Measurements from ENCODE around the gene ABLIM1. TPM values are rescaled to one million over a fixed set of nuclear protein-coding genes. Genes with fewer than 3 reads are reported as not detected.

The ABLIM1 gene
- total RNA-seq, 1 experiment from 2014 or later, result 274 TPM

DNA sequence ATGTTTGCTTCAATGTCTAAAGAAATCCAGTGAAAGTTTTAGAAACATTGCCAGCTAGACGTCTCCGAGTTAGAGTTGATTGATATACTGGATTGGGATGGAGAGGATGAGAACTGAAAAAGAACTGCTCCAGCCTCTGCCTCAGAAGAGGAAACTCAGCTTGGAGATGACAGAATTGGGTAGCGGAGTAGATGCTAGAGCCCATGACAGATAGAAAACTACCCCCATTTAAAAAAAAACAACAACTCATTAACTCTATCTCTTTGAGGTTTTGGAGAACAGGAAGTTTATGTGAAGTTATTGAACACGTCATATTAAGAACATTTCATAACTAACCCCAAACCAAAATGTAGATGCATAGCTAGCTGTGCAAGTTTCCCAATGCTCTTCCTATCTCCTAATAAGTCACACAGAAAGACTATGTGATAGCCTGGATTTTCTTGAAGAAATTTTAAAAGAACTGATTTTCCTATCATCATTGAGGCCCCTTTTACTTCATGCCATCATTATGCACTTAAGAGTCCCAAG, 225.4 kb downstream of the ABLIM1 start:
- Histone ChIP-seq H3K27me3 (ENCODE audit: control insufficient read depth, insufficient read depth, low read length) (no peaks in the 10 kb centered on the region), H3K27ac (ENCODE audit: low read length) (no peak overlapping the region), H3K36me3 (ENCODE audit: control insufficient read depth, insufficient read depth, low read length) (peaks cover 10% of the 10 kb centered on the region; the same call in 1 of the 2 replicates), H3K4me3 (ENCODE audit: low read depth in 2 of 2, low read length in 2 of 2) (no peak overlapping the region), H3K9me3 (ENCODE audit: control insufficient read depth, insufficient read depth, low read depth, low read length) (no peaks in the 10 kb centered on the region), H3K4me1 (ENCODE audit: control insufficient read depth, insufficient read depth, low read length) (peaks cover 20% of the 10 kb centered on the region)
- ATAC-seq (no peak), DNase-seq (ENCODE audit: low read depth, low spot score) (no peak)
- no TSS peak for BruUV-seq (replicated peaks)
- intact Hi-C loops (cut with micrococcal nuclease; ENCODE audit: unreplicated experiment), result no loop called here
- in situ Hi-C loops (cut with HindIII; ENCODE audit: low pct_unique_long_range_greater_than_20kb, low sequenced_read_pairs), result no loop called here
- CTCF ChIA-PET, result interaction anchor here (0.6 kb wide), 1 partner anchor 193 kb away, joined by 7 read pairs; no protein-coding TSS in a partner anchor
- POLR2A ChIA-PET, result no interaction called here
- no peak for TF ChIP-seq SIN3A (IDR thresholded peaks at IDR 0.05; ENCODE audit: borderline replicate concordance, insufficient read depth, low read depth, low read length)
- TF ChIP-seq, protein P1, sequence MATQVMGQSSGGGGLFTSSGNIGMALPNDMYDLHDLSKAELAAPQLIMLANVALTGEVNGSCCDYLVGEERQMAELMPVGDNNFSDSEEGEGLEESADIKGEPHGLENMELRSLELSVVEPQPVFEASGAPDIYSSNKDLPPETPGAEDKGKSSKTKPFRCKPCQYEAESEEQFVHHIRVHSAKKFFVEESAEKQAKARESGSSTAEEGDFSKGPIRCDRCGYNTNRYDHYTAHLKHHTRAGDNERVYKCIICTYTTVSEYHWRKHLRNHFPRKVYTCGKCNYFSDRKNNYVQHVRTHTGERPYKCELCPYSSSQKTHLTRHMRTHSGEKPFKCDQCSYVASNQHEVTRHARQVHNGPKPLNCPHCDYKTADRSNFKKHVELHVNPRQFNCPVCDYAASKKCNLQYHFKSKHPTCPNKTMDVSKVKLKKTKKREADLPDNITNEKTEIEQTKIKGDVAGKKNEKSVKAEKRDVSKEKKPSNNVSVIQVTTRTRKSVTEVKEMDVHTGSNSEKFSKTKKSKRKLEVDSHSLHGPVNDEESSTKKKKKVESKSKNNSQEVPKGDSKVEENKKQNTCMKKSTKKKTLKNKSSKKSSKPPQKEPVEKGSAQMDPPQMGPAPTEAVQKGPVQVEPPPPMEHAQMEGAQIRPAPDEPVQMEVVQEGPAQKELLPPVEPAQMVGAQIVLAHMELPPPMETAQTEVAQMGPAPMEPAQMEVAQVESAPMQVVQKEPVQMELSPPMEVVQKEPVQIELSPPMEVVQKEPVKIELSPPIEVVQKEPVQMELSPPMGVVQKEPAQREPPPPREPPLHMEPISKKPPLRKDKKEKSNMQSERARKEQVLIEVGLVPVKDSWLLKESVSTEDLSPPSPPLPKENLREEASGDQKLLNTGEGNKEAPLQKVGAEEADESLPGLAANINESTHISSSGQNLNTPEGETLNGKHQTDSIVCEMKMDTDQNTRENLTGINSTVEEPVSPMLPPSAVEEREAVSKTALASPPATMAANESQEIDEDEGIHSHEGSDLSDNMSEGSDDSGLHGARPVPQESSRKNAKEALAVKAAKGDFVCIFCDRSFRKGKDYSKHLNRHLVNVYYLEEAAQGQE (IDR thresholded peaks at IDR 0.05; ENCODE audit: insufficient read depth in 1 of 2, low read depth in 2 of 2, low read length in 1 of 2), result no peak
- TF ChIP-seq TCF7L2 (IDR thresholded peaks at IDR 0.05; ENCODE audit: low read depth, low read length), result no peak
- TF ChIP-seq, protein P2, sequence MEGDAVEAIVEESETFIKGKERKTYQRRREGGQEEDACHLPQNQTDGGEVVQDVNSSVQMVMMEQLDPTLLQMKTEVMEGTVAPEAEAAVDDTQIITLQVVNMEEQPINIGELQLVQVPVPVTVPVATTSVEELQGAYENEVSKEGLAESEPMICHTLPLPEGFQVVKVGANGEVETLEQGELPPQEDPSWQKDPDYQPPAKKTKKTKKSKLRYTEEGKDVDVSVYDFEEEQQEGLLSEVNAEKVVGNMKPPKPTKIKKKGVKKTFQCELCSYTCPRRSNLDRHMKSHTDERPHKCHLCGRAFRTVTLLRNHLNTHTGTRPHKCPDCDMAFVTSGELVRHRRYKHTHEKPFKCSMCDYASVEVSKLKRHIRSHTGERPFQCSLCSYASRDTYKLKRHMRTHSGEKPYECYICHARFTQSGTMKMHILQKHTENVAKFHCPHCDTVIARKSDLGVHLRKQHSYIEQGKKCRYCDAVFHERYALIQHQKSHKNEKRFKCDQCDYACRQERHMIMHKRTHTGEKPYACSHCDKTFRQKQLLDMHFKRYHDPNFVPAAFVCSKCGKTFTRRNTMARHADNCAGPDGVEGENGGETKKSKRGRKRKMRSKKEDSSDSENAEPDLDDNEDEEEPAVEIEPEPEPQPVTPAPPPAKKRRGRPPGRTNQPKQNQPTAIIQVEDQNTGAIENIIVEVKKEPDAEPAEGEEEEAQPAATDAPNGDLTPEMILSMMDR (IDR thresholded peaks at IDR 0.05), result no peak
- TF ChIP-seq POLR2AphosphoS5 (IDR thresholded peaks at IDR 0.05; ENCODE audit: low read depth, low read length), result no peak

DNA sequence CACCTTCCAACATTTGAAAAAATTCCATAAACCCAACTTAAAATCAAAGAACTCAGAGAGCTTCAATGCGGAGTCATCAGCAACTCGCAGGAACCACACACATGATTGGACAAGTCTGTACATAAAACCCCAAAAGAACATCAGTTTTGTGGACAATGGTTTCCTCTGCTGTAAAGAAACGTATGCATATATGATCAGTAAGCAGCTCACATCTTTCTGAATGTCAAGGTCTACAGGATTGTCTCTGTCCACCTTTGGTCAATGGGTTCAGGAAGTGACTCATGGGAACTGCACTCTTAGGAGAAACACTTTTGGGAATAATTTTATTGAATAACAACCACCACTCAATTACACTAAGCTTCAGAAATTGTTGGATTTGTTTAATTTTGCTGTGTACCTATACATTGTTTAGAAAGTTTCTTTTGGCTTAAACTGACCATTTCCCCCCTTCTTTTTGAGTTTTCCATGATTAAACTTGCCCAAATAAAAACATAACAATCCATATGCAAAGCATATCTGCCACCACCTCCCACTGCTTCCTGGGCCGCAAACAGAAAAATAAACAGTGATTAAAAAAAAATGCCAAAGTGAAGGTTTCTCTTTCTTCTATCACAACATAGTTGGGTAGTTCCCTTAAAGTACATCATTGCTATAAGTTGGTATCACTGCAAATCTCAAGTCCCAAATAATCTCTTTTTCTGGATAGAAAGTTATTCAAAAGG, 226.5 kb downstream of the ABLIM1 start:
- H3K9me3 ChIP-seq (ENCODE audit: control insufficient read depth, insufficient read depth, low read depth, low read length), result no peaks in the 10 kb centered on the region
- TF ChIP-seq SIN3A (IDR thresholded peaks at IDR 0.05; ENCODE audit: borderline replicate concordance, insufficient read depth, low read depth, low read length) (no peak), TCF7L2 (IDR thresholded peaks at IDR 0.05; ENCODE audit: low read depth, low read length) (no peak), POLR2AphosphoS5 (IDR thresholded peaks at IDR 0.05; ENCODE audit: low read depth, low read length) (no peak)
- TF ChIP-seq, protein P1 (IDR thresholded peaks at IDR 0.05; ENCODE audit: insufficient read depth in 1 of 2, low read depth in 2 of 2, low read length in 1 of 2), result no peak
- TF ChIP-seq, protein P2 (IDR thresholded peaks at IDR 0.05), result no peak
- H3K27me3 ChIP-seq (ENCODE audit: control insufficient read depth, insufficient read depth, low read length), result no peaks in the 10 kb centered on the region
- no peak overlapping the region for H3K27ac ChIP-seq (ENCODE audit: low read length)
- DNase-seq (ENCODE audit: low read depth, low spot score), result no peak
- H3K4me3 ChIP-seq (ENCODE audit: low read depth in 2 of 2, low read length in 2 of 2), result no peak overlapping the region
- ChIA-PET CTCF (no interaction called here), POLR2A (no interaction called here)
- intact Hi-C loops (cut with micrococcal nuclease; ENCODE audit: unreplicated experiment) (no loop called here), in situ Hi-C loops (cut with HindIII; ENCODE audit: low pct_unique_long_range_greater_than_20kb, low sequenced_read_pairs) (no loop called here)
- BruUV-seq (replicated peaks), result no TSS peak
- H3K36me3 ChIP-seq (ENCODE audit: control insufficient read depth, insufficient read depth, low read length), result peaks cover 7% of the 10 kb centered on the region; the same call in 1 of the 2 replicates
- ATAC-seq, result no peak
- H3K4me1 ChIP-seq (ENCODE audit: control insufficient read depth, insufficient read depth, low read length), result peaks cover 31% of the 10 kb centered on the region

All from Panc1 (cell line).